ENCODE results near the gene ANKEF1.

Gene ANKEF1

GRCh38 chr20:10067321-10067720 lies 32.5 kb downstream of the ANKEF1 start:
- Histone ChIP-seq H3K4me3 (ENCODE audit: low read depth, low read length) (no peak overlapping the region), H3K36me3 (replicated peaks) (no peaks in the 10 kb centered on the region), H3K27ac (no peak overlapping the region), H3K27me3 (replicated peaks) (no peaks in the 10 kb centered on the region)
- in situ Hi-C loops (cut with HindIII; ENCODE audit: low pct_ligation_motif_present, low sequenced_read_pairs), result no loop called here
- TF ChIP-seq CTCF (IDR thresholded peaks at IDR 0.05; ENCODE audit: low read depth, low read length, missing control alignments), result no peak
- DNase-seq, result no peak

GRCh38 chr20:10074513-10074912 lies 39.7 kb downstream of the ANKEF1 start:
- DNase-seq, result peak; percentile 86
- H3K27ac ChIP-seq, result no peak overlapping the region
- H3K4me3 ChIP-seq (ENCODE audit: low read depth, low read length), result no peak overlapping the region
- in situ Hi-C loops (cut with HindIII; ENCODE audit: low pct_ligation_motif_present, low sequenced_read_pairs), result no loop called here
- H3K36me3 ChIP-seq (replicated peaks), result no peaks in the 10 kb centered on the region
- TF ChIP-seq CTCF (IDR thresholded peaks at IDR 0.05; ENCODE audit: low read depth, low read length, missing control alignments), result no peak
- H3K27me3 ChIP-seq (replicated peaks), result no peaks in the 10 kb centered on the region

GRCh38 chr20:10075606-10076005 lies 40.8 kb downstream of the ANKEF1 start:
- no peak for DNase-seq
- Histone ChIP-seq H3K27me3 (replicated peaks) (no peaks in the 10 kb centered on the region), H3K27ac (no peak overlapping the region), H3K4me3 (ENCODE audit: low read depth, low read length) (no peak overlapping the region), H3K36me3 (replicated peaks) (no peaks in the 10 kb centered on the region)
- in situ Hi-C loops (cut with HindIII; ENCODE audit: low pct_ligation_motif_present, low sequenced_read_pairs), result loop anchor here (25.0 kb wide), 1 partner anchor 88 kb away; no protein-coding TSS in a partner anchor
- no peak for TF ChIP-seq CTCF (IDR thresholded peaks at IDR 0.05; ENCODE audit: low read depth, low read length, missing control alignments)

- Histone ChIP-seq H3K27ac (no peak overlapping the region), H3K36me3 (replicated peaks) (no peaks in the 10 kb centered on the region), H3K27me3 (replicated peaks) (no peaks in the 10 kb centered on the region), H3K4me3 (ENCODE audit: low read depth, low read length) (no peak overlapping the region)
- DNase-seq, result no peak
- TF ChIP-seq CTCF (IDR thresholded peaks at IDR 0.05; ENCODE audit: low read depth, low read length, missing control alignments), result no peak
- in situ Hi-C loops (cut with HindIII; ENCODE audit: low pct_ligation_motif_present, low sequenced_read_pairs), result loop anchor here (25.0 kb wide), 1 partner anchor 89 kb away; no protein-coding TSS in a partner anchor
Measured at GRCh38 chr20:10076126-10077080, 41.6 kb downstream of the ANKEF1 start.

- H3K36me3 ChIP-seq (replicated peaks), result no peaks in the 10 kb centered on the region
- no peak overlapping the region for H3K4me3 ChIP-seq (ENCODE audit: low read depth, low read length)
- H3K27ac ChIP-seq, result no peak overlapping the region
- TF ChIP-seq CTCF (IDR thresholded peaks at IDR 0.05; ENCODE audit: low read depth, low read length, missing control alignments), result peak; percentile 66
- in situ Hi-C loops (cut with HindIII; ENCODE audit: low pct_ligation_motif_present, low sequenced_read_pairs), result loop anchor here (25.0 kb wide), 1 partner anchor 90 kb away; no protein-coding TSS in a partner anchor
- no peaks in the 10 kb centered on the region for H3K27me3 ChIP-seq (replicated peaks)
- DNase-seq, result no peak
Measured at GRCh38 chr20:10077081-10077471, 42.3 kb downstream of the ANKEF1 start.
